Progenitor cell of endocrine pancreas (in vitro differentiated cells): ENCODE measurements around the gene AMFR. TPM values are rescaled to one million over a fixed set of nuclear protein-coding genes. Genes with fewer than 3 reads are reported as not detected.
"Not testable (repeated sequence)": the region's sequence is repeated elsewhere in the genome, so short reads cannot be mapped to it uniquely, and the experiment has no call there.

Experiments
- DNase-seq: peaks from one replicate; pipeline ENCODE4 v3.0.0; 2021; ENCODE audit warnings: low spot score; ENCODE audit not compliant: unreplicated experiment
- H3K27ac Mint-ChIP-seq: 2 replicates; pipeline ENCODE4 v1.8.0; 2021; ENCODE audit warnings: mild to moderate bottlenecking, moderate library complexity, mixed read lengths
- H3K27me3 Mint-ChIP-seq: 2 replicates; pipeline ENCODE4 v1.8.0; 2021; ENCODE audit warnings: mixed read lengths
- H3K36me3 Mint-ChIP-seq: 2 replicates; pipeline ENCODE4 v1.8.0; 2022; ENCODE audit warnings: mixed read lengths; ENCODE audit not compliant: insufficient read depth
- H3K4me1 Mint-ChIP-seq: 2 replicates; pipeline ENCODE4 v1.8.0; 2021; ENCODE audit warnings: low read depth, mixed read lengths
- H3K4me3 Mint-ChIP-seq: 2 replicates; pipeline ENCODE4 v1.8.0; 2021; ENCODE audit warnings: low read depth, mild to moderate bottlenecking, moderate library complexity, mixed read lengths
- H3K9me3 Mint-ChIP-seq: 2 replicates; pipeline ENCODE4 v1.8.0; 2021; ENCODE audit warnings: low read depth, mixed read lengths
- CTCF ChIP-seq: fragments of 200-600 bp; sonication (generic); IDR thresholded peaks from one replicate; pipeline ENCODE4 v1.5.0; 2021; ENCODE audit warnings: antibody characterized with exemption, mild to moderate bottlenecking; ENCODE audit not compliant: unreplicated experiment
- total RNA-seq: library from RNA; stranded (reverse); gene quantifications from 2 replicates; pipeline ENCODE4 v1.2.1, GENCODE V29; 2021

AMFR gene
- total RNA-seq, 1 donor from 2014 or later: 55.8 TPM

DNA sequence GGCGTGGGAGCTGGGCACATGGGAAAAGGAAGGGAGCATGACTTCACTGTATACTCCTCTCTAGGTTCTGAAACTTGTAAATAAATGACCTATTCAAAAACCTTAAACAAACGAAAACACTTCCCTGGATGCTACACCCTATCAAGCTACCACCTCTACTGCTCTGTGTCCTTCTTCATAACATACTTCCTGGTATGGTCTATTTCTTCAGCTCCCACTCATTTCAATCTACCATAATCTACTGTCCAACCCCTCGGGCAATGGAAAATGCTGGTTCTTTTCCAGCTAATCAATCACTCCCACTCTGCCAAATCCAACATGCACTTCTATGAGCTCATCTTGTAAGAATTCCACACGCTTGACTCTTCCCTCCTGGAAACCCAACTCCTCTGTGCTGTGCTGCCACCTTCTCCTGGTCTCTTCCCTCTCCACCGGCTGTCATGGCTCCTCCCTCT lies 42.4 kb downstream of the AMFR start:
- no peak for DNase-seq
- Mint-ChIP-seq H3K36me3 (peaks cover 74% of the 10 kb centered on the region), H3K9me3 (peaks cover 33% of the 10 kb centered on the region), H3K4me1 (peaks cover 7% of the 10 kb centered on the region), H3K4me3 (no peak overlapping the region), H3K27me3 (no peaks in the 10 kb centered on the region), H3K27ac (no peak overlapping the region)
- no peak for TF ChIP-seq CTCF

DNA sequence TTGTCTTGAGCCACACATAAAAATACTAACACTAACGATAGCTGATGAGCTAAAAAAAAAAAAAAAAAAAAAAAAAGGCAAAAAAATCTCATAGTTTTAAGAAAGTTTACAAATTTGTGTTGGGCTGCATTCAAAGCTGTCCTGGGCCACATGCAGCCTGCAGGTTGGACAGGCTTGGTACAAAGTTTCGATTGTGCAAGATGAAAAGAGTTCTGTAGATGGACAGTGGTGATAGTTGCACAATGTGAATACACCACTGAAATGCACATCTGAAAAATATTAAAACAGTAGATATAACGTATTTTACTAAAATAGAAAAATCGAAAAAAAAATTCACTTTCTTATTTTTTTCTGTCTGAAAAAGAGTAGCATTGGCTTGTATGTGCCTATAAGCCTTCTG lies 42.9 kb downstream of the AMFR start:
- DNase-seq: no peak
- TF ChIP-seq CTCF: no peak
- Mint-ChIP-seq H3K4me1 (peaks cover 7% of the 10 kb centered on the region), H3K27ac (no peak overlapping the region), H3K27me3 (no peaks in the 10 kb centered on the region), H3K9me3 (peaks cover 34% of the 10 kb centered on the region), H3K36me3 (peaks cover 76% of the 10 kb centered on the region), H3K4me3 (no peak overlapping the region)

GRCh38 chr16:56380778-56381485 lies 44.4 kb downstream of the AMFR start:
- not testable (repeated sequence) for H3K27ac Mint-ChIP-seq, H3K27me3 Mint-ChIP-seq

DNA sequence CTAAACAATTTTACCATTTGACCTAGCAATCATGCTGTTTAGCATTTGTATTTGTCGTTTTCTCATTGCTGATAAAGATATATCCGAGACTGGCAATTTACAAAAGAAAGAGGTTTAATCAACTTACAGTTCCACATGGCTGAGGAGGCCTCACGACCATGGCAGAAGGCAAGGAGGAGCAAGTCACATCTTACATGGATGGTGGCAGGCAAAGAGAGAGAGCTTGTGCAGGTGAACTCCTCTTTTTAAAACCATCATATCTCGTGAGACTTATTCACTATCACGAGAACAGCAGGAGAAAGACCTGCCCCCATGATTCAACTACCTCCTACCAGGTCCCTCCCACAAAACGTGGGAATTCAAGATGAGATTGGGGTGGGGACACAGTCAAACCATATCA lies 46.3 kb downstream of the AMFR start:
- not testable (repeated sequence) for H3K4me3 Mint-ChIP-seq, H3K27ac Mint-ChIP-seq, DNase-seq, H3K27me3 Mint-ChIP-seq
- Mint-ChIP-seq H3K36me3 (peaks cover 67% of the 10 kb centered on the region), H3K9me3 (peaks cover 34% of the 10 kb centered on the region), H3K4me1 (peaks cover 15% of the 10 kb centered on the region)

More at GRCh38 chr16:56380778-56381485, 44.4 kb downstream of the AMFR start:
- DNase-seq, H3K4me3 Mint-ChIP-seq: not testable (repeated sequence)
- peaks cover 79% of the 10 kb centered on the region for H3K36me3 Mint-ChIP-seq
- peaks cover 13% of the 10 kb centered on the region for H3K4me1 Mint-ChIP-seq
- H3K9me3 Mint-ChIP-seq: peaks cover 34% of the 10 kb centered on the region

DNA sequence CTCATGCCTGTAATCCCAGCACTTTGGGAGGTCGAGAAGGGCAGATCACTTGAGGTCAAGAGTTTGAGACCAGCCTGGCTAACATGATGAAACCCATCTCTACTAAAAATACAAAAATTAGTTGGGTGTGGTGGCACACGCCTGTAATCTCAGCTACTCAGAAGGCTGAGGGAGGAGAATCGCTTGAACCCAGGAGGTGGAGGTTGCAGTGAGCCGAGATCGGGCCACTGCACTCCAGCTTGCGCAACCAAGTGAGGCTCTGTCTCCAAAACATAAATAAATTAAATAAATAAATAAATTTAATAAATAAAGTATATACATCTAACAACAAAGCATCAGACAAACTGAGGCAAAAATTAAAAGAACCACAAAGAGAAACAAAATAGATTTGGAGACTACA lies 49.6 kb downstream of the AMFR start:
- H3K27me3 Mint-ChIP-seq, H3K4me3 Mint-ChIP-seq, DNase-seq, H3K27ac Mint-ChIP-seq: not testable (repeated sequence)
- H3K4me1 Mint-ChIP-seq: peaks cover 23% of the 10 kb centered on the region
- peaks cover 38% of the 10 kb centered on the region for H3K36me3 Mint-ChIP-seq
- H3K9me3 Mint-ChIP-seq: peaks cover 24% of the 10 kb centered on the region

DNA sequence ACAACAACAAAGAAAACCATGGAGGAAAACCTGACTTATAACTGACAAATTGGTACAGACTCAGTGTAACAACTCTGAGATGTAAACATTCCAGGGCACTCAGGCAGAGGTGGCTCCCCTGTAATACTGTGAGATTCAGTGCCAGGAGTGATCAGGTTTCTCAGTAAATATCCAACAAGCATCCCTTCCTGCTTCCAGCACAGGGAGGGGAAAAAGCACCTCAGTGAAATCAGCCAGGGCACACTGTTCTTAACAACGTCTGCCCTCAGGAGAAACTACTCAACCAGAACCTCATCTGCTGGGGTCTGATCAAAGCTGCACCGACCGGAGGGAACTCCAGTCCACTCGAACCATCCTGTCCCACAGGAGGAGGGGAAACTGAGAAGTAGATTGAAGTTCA lies 52.3 kb downstream of the AMFR start:
- peaks cover 13% of the 10 kb centered on the region for H3K36me3 Mint-ChIP-seq
- peaks cover 27% of the 10 kb centered on the region for H3K4me1 Mint-ChIP-seq
- no peak for DNase-seq
- no peaks in the 10 kb centered on the region for H3K27me3 Mint-ChIP-seq
- H3K9me3 Mint-ChIP-seq: peaks cover 2% of the 10 kb centered on the region
- no peak for TF ChIP-seq CTCF
- H3K27ac Mint-ChIP-seq: no peak overlapping the region
- H3K4me3 Mint-ChIP-seq: no peak overlapping the region
